NT2/D1 (cell line): ENCODE results near the gene FUT3.
A peak's percentile ranks its signal among the peaks of the same experiment; 100 is the strongest.
"Not testable (repeated sequence)": the region's sequence is repeated elsewhere in the genome, so short reads cannot be mapped to it uniquely, and the experiment has no call there.

Experiments
- DNase-seq: peaks from one replicate; pipeline ENCODE4 v3.0.0-alpha.2; 2011; ENCODE audit warnings: low read depth, low spot score
- H3K27me3 ChIP-seq: 2 replicates; pipeline ENCODE4 v1.6.0; 2011; ENCODE audit warnings: mild to moderate bottlenecking; ENCODE audit not compliant: insufficient read length, insufficient read depth
- H3K36me3 ChIP-seq: 2 replicates; pipeline ENCODE4 v1.6.1; 2011; ENCODE audit warnings: mild to moderate bottlenecking, low read length, mixed read lengths; ENCODE audit not compliant: insufficient read depth, insufficient read length
- H3K4me1 ChIP-seq: 2 replicates; pipeline ENCODE4 v1.5.1; 2011; ENCODE audit not compliant: insufficient read depth, insufficient read length
- H3K4me3 ChIP-seq: 2 replicates; pipeline ENCODE4 v1.5.1; 2011; ENCODE audit warnings: low read depth; ENCODE audit not compliant: insufficient read length
- H3K9ac ChIP-seq: 2 replicates; pipeline ENCODE4 v1.6.0; 2011; ENCODE audit warnings: low read depth; ENCODE audit not compliant: insufficient read length
- H3K9me3 ChIP-seq: 2 replicates; pipeline ENCODE4 v1.5.1; 2011; ENCODE audit warnings: mild to moderate bottlenecking, low read length; ENCODE audit not compliant: insufficient read depth
- SUZ12 ChIP-seq: IDR thresholded peaks from 2 replicates; pipeline ENCODE4 v1.6.1; 2011; ENCODE audit not compliant: insufficient read length, insufficient read depth; ENCODE audit errors: extremely low read depth
- YY1 ChIP-seq: IDR thresholded peaks from 2 replicates; pipeline ENCODE4 v1.6.1; 2011; ENCODE audit not compliant: insufficient read length, insufficient read depth
- ZNF274 ChIP-seq: IDR thresholded peaks from 2 replicates; pipeline ENCODE4 v1.6.1; 2011; ENCODE audit warnings: mild to moderate bottlenecking, low read depth, low read length

FUT3 gene

DNA sequence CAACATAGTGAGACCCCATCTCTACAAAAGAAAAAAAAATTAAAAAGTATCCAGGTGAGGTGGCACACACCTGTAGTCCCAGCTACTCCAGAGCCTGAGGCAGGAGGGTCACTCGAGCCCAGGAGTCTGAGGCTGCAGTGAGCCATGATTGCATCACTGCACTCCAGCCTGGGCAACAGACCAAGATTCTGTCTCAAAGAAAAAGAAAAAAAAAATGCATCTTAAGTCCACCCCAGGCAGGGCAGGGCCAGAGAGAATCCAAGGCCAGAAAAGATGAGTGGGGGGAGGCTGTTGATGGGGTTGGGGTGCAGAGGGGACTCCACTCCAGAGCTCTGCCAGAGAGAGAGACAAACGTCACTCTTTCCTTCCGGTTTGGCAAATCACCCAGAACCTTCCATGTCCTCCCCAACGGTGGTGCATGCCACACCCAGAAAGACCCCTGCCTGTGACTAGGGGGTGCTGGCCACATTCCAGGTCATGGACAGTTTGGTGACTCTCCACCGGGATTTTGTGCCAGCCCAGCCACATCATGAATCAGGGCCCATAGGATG is 431 bp downstream of the FUT3 start:
- no peak for DNase-seq
- Histone ChIP-seq H3K27me3 (peaks cover 4% of the 10 kb centered on the region), H3K4me3 (no peak overlapping the region), H3K9me3 (peaks cover 5% of the 10 kb centered on the region; the same call in 1 of the 2 replicates), H3K36me3 (no peaks in the 10 kb centered on the region), H3K9ac (no peak overlapping the region), H3K4me1 (peaks cover 5% of the 10 kb centered on the region)
- no peak for TF ChIP-seq ZNF274

DNA sequence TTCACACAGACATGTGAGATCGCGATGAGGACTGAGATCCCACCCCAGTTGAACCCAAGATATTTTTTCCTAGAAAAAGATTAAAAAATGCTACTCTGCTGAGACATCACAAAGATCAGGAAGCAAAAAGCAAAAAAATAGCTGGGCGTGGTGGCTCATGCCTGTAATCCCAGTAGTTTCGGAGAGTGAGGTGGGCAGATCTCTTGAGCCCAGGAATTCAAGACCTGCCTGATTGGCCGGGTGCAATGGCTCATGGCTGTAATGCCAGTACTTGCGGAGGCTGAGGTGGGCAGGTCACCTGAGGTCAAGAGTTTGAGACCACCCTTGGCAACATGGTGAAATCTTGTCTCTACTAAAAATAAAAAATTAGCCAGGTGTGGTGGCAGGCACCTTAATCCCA is 1.1 kb downstream of the FUT3 start:
- peaks cover 5% of the 10 kb centered on the region for H3K4me1 ChIP-seq
- no peak overlapping the region for H3K9ac ChIP-seq
- H3K4me3 ChIP-seq: no peak overlapping the region
- TF ChIP-seq SUZ12 (no peak), YY1 (no peak), ZNF274 (no peak)
- no peaks in the 10 kb centered on the region for H3K36me3 ChIP-seq
- DNase-seq: no peak
- peaks cover 3% of the 10 kb centered on the region for H3K27me3 ChIP-seq
- H3K9me3 ChIP-seq: peaks cover 5% of the 10 kb centered on the region; the same call in 1 of the 2 replicates

DNA sequence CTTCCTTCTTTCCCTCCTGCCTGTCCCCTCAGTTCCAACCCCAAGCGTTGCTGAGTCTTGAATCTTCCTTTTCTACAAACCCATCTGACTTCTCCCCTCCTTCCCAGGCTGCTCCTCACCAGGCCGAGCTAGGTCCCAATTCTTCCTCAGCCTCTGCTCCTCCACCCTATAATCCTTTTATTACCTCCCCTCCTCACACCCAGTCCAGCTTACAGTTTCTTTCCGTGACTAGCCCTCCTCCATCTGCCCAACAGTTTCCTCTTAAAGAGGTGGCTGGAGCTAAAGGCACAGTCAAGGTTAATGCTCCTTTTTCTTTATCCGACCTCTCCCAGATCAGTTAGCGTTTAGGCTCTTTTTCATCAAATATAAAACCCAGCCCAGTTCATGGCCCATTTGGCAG is 2.6 kb downstream of the FUT3 start:
- H3K4me3 ChIP-seq, H3K9me3 ChIP-seq, H3K9ac ChIP-seq, DNase-seq, H3K36me3 ChIP-seq, H3K4me1 ChIP-seq, H3K27me3 ChIP-seq: not testable (repeated sequence)

DNA sequence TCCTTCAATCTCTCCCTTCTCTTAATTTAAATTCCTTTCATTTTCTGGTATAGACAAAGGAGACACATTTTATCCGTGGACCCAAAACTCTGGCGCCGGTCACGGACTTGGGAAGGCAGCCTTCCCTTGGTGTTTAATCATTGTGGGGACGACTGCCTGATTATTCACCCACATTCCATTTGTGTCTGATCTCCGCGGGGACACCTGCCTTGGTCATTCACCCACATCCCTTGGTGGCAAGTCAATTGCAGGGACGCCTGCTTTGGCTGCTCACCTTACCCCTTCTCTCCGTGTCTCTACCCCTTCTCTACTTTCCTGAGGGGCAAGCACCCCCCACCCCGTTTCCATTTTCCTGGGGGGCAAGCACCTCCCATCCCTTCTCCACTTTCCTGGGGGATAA is 3.4 kb downstream of the FUT3 start:
- DNase-seq, H3K36me3 ChIP-seq, H3K9me3 ChIP-seq, H3K9ac ChIP-seq, H3K4me1 ChIP-seq, H3K4me3 ChIP-seq, H3K27me3 ChIP-seq: not testable (repeated sequence)

DNA sequence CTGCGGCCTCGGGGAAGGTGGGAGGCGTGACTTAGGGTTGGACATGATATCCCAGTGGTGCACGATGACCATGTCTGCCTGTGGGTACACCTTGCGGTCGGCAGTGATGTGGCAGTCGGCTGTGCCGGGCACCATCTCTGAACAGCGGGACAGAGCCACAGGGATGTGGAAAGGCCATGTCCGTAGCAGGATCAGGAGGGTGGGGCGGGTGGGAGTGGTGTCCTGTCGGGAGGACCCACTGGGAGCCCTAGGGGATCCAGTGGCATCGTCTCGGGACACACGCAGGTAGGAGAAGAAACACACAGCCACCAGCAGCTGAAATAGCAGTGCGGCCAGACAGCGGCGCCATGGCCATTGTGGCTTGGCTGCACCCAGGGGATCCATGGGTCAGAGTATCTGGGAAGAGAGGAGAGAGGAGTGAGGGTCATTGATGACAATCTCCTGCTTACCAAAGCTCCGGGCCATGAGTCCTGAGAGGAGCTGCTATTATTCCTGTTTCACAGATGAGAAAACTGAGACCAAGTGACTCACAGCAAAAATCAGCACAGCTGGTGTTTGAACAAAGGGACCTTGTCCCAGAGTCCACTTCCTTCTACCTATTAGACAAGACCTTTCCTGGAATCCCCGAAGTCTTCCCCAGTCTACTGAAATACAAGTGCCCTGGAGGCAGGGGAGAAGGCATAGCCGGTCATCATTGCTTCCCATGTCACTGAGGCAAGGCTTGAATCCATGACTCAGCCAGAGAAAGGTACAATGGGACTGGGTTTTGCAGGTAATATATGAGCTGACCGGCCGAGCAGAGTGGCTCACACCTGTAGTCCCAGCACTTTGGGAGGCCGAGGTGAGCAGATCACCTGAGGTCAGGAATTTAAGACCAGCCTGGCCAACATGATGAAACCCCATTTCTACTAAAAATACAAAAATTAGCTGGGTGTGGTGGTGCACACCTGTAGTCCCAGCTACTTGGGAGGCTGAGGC is 6.5 kb downstream of the FUT3 start:
- peaks cover 4% of the 10 kb centered on the region for H3K4me1 ChIP-seq
- no peak overlapping the region for H3K9ac ChIP-seq
- H3K36me3 ChIP-seq: no peaks in the 10 kb centered on the region
- DNase-seq: no peak
- TF ChIP-seq ZNF274: no peak
- no peak for TF ChIP-seq YY1
- no peak for TF ChIP-seq SUZ12
- no peaks in the 10 kb centered on the region for H3K27me3 ChIP-seq
- peaks cover 5% of the 10 kb centered on the region; the same call in 1 of the 2 replicates for H3K9me3 ChIP-seq
- H3K4me3 ChIP-seq: no peak overlapping the region

DNA sequence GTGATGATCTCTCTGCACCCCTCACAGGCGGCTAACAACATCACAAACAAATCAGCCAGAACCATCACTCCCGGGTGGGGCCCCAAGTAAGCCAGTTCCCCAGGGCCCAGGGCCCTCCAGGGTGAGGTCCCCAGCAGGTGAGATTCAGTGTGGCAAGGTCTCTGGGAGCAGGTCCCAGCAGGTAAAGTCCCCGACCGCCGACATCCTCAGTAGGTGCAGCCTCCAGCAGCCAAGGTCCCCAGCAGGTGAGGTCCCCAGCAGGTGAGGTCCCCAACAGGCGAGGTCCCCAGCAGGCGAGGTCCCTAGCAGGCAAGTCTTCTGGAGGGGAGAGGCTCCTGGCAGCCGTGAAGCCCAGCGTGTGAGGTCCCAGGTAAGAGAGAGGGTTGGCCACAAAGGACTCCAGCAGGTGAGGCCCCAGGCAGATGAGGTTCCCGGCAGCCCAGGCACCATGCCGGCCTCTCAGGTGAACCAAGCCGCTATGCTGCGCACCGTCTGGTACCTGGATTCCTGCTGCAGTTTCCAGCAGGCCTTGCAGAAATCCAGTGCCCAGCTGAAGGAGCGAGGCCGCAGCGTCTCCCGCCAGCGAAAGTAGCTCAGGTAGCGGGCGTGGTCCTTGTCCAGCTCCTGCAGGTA is 7.8 kb downstream of the FUT3 start:
- Histone ChIP-seq H3K36me3 (no peaks in the 10 kb centered on the region), H3K27me3 (no peaks in the 10 kb centered on the region), H3K9ac (no peak overlapping the region), H3K9me3 (peaks cover 5% of the 10 kb centered on the region; the same call in 1 of the 2 replicates), H3K4me1 (peaks cover 7% of the 10 kb centered on the region), H3K4me3 (no peak overlapping the region)
- DNase-seq: no peak
- TF ChIP-seq YY1 (no peak), ZNF274 (no peak), SUZ12 (no peak)

DNA sequence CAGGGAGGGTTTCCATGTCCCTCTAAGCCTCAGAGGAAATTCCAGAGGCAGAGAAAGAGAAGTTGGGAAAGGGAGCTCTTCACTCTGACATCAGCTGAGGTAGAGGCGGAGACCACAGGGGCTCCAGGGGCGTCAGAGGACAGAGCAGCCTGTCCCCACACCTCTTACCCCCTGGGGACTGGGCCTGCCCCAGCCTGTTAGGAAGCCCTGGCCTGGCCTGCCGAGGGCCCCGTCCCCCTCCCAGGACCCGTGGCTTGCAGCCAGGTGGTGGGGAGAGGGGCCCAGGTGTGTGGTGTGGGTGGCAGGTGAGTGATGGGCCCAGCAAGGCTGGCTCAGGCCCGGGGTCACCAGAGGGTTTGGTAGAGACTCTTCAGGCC is 9.5 kb downstream of the FUT3 start:
- H3K27me3 ChIP-seq, H3K4me3 ChIP-seq, H3K4me1 ChIP-seq, H3K36me3 ChIP-seq, H3K9me3 ChIP-seq, DNase-seq: not testable (repeated sequence)
- H3K9ac ChIP-seq: peak overlapping the region; percentile 16
